Panc1 (cell line): ENCODE measurements around the gene NRBF2. TPM values are rescaled to one million over a fixed set of nuclear protein-coding genes. Genes with fewer than 3 reads are reported as not detected.

Source experiments
- ATAC-seq: fragments of 200-7000 bp; cut with Tn5 transposase; 2 replicates; pipeline ENCODE4 v1.9.1; 2020; ENCODE audit warnings: mild to moderate bottlenecking, moderate library complexity
- BruUV-seq: library from RNA; stranded (reverse); fragments of 400-500 nt; replicated peaks from 2 replicates; lab custom pipeline; 2021; lab: Mats Ljungman, UMichigan
- CTCF ChIA-PET: fragments of 300-600 bp; sonication (Branson Sonifier 250); formaldehyde crosslinking; loops from one replicate; lab custom pipeline; 2022; ENCODE audit warnings: antibody characterized with exemption; lab: Charles Lee
- POLR2A ChIA-PET: fragments of 300-600 bp; sonication (Branson Sonifier 250); formaldehyde crosslinking; loops from one replicate; lab custom pipeline; 2022; ENCODE audit warnings: antibody characterized with exemption; lab: Charles Lee
- DNase-seq: peaks from one replicate; pipeline ENCODE4 v3.0.0-alpha.2; 2010; ENCODE audit warnings: low read depth, low spot score
- H3K27ac ChIP-seq: 2 replicates; pipeline ENCODE4 v1.5.1; 2011; ENCODE audit warnings: mild to moderate bottlenecking, low read length, inconsistent platforms
- H3K27me3 ChIP-seq: fragments of 200-500 bp; sonication (Bioruptor generic); 2 replicates; pipeline ENCODE4 v1.6.0; 2014; ENCODE audit warnings: low read length, inconsistent platforms; ENCODE audit not compliant: control insufficient read depth, insufficient read depth
- H3K36me3 ChIP-seq: fragments of 200-500 bp; sonication (Bioruptor generic); 2 replicates; pipeline ENCODE4 v1.5.1; 2014; ENCODE audit warnings: inconsistent platforms, mild to moderate bottlenecking, low read length, moderate library complexity; ENCODE audit not compliant: control insufficient read depth, insufficient read depth
- H3K4me1 ChIP-seq: 2 replicates; pipeline ENCODE4 v1.5.1; 2011; ENCODE audit warnings: inconsistent platforms, mild to moderate bottlenecking, low read length, moderate library complexity; ENCODE audit not compliant: control insufficient read depth, insufficient read depth
- H3K4me3 ChIP-seq, 2 experiments: 2 replicates each; pipeline ENCODE4 v1.5.1; 2011 to 2012; ENCODE audit warnings: low read depth in 2 of 2, low read length in 2 of 2, mild to moderate bottlenecking in 2 of 2, inconsistent platforms in 1 of 2, moderate library complexity in 1 of 2
- H3K9me3 ChIP-seq: fragments of 200-500 bp; sonication (Bioruptor generic); 2 replicates; pipeline ENCODE4 v1.5.1; 2014; ENCODE audit warnings: low read depth, mild to moderate bottlenecking, inconsistent platforms, low read length, moderate library complexity; ENCODE audit not compliant: control insufficient read depth, insufficient read depth
- POLR2AphosphoS5 ChIP-seq: IDR thresholded peaks from 2 replicates; pipeline ENCODE4 v1.6.1; 2012; ENCODE audit warnings: mild to moderate bottlenecking, low read depth, low read length, moderate library complexity
- SIN3A ChIP-seq: IDR thresholded peaks from 2 replicates; pipeline ENCODE4 v1.6.1; 2012; ENCODE audit warnings: low read depth, mild to moderate bottlenecking, low read length, moderate library complexity, borderline replicate concordance; ENCODE audit not compliant: insufficient read depth
- TCF7L2 ChIP-seq: IDR thresholded peaks from 2 replicates; pipeline ENCODE4 v1.6.1; 2011; ENCODE audit warnings: mild to moderate bottlenecking, low read depth, low read length, inconsistent platforms
- in situ Hi-C: cut with HindIII; loops from 2 replicates; pipeline ENCODE4 v1.10.0; 2016; ENCODE audit warnings: low sequenced_read_pairs, low pct_unique_long_range_greater_than_20kb
- intact Hi-C: fragments of 100-400 bp; cut with micrococcal nuclease; formaldehyde crosslinking; loops from one replicate; pipeline ENCODE4 v1.10.0; 2022; ENCODE audit not compliant: unreplicated experiment
- total RNA-seq: library from RNA; stranded (reverse); gene quantifications from one replicate; pipeline ENCODE4 v1.2.1, GENCODE V29; 2021; ENCODE audit not compliant: unreplicated experiment
- TF ChIP-seq, protein P1 (sequence below): fragments of 450-650 bp; IDR thresholded peaks from 2 replicates; pipeline ENCODE4 v1.5.1; 2017; ENCODE audit warnings: mild to moderate bottlenecking
- TF ChIP-seq, protein P2 (sequence below), 2 experiments: IDR thresholded peaks; 2 replicates each; pipeline ENCODE4 v1.6.1; 2011 to 2012; ENCODE audit warnings: low read depth in 2 of 2, control low read depth in 1 of 2, low read length in 1 of 2, mild to moderate bottlenecking in 1 of 2, moderate library complexity in 1 of 2; ENCODE audit not compliant: insufficient read depth in 1 of 2

Gene NRBF2
- total RNA-seq, 1 experiment from 2014 or later: 25.7 TPM

DNA sequence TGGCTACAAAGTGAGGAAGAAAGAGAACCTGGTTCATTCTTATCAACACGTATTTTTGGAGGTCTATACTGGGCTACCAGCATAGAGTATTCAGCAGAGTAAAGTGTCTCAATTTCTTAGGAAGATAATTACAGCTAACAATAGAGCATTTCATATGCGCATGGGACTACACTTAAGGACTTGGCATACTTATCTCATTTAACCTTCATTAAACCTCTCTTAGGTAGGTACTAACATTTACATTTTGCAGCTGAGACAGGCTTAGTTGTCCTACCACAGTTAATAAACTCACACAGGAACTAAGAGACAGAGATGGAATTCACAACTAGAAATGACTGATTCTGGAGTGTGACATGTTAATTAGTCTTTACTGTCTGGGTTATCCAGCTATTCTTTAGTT is 66.6 kb downstream of the NRBF2 start:
- no peak for TF ChIP-seq SIN3A
- no peak for TF ChIP-seq POLR2AphosphoS5
- ChIA-PET CTCF (interaction anchor here (0.5 kb wide), 1 partner anchor 568 kb away, joined by 3 read pairs; no protein-coding TSS in a partner anchor), POLR2A (no interaction called here)
- no peak for DNase-seq
- H3K9me3 ChIP-seq: no peaks in the 10 kb centered on the region
- ATAC-seq: no peak
- intact Hi-C loops: no loop called here
- in situ Hi-C loops: loop anchor here (25.0 kb wide), 1 partner anchor 513 kb away; no protein-coding TSS in a partner anchor
- no peak overlapping the region for H3K4me3 ChIP-seq
- H3K27me3 ChIP-seq: no peaks in the 10 kb centered on the region
- no TSS peak for BruUV-seq
- no peak overlapping the region for H3K27ac ChIP-seq
- peaks cover 50% of the 10 kb centered on the region for H3K36me3 ChIP-seq
- H3K4me1 ChIP-seq: no peaks in the 10 kb centered on the region

GRCh38 chr10:63200431-63200830 is 67.3 kb downstream of the NRBF2 start:
- no peak overlapping the region for H3K27ac ChIP-seq
- no peak for TF ChIP-seq POLR2AphosphoS5
- no peak for TF ChIP-seq TCF7L2
- TF ChIP-seq, protein P1, sequence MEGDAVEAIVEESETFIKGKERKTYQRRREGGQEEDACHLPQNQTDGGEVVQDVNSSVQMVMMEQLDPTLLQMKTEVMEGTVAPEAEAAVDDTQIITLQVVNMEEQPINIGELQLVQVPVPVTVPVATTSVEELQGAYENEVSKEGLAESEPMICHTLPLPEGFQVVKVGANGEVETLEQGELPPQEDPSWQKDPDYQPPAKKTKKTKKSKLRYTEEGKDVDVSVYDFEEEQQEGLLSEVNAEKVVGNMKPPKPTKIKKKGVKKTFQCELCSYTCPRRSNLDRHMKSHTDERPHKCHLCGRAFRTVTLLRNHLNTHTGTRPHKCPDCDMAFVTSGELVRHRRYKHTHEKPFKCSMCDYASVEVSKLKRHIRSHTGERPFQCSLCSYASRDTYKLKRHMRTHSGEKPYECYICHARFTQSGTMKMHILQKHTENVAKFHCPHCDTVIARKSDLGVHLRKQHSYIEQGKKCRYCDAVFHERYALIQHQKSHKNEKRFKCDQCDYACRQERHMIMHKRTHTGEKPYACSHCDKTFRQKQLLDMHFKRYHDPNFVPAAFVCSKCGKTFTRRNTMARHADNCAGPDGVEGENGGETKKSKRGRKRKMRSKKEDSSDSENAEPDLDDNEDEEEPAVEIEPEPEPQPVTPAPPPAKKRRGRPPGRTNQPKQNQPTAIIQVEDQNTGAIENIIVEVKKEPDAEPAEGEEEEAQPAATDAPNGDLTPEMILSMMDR: no peak
- TF ChIP-seq, protein P2, sequence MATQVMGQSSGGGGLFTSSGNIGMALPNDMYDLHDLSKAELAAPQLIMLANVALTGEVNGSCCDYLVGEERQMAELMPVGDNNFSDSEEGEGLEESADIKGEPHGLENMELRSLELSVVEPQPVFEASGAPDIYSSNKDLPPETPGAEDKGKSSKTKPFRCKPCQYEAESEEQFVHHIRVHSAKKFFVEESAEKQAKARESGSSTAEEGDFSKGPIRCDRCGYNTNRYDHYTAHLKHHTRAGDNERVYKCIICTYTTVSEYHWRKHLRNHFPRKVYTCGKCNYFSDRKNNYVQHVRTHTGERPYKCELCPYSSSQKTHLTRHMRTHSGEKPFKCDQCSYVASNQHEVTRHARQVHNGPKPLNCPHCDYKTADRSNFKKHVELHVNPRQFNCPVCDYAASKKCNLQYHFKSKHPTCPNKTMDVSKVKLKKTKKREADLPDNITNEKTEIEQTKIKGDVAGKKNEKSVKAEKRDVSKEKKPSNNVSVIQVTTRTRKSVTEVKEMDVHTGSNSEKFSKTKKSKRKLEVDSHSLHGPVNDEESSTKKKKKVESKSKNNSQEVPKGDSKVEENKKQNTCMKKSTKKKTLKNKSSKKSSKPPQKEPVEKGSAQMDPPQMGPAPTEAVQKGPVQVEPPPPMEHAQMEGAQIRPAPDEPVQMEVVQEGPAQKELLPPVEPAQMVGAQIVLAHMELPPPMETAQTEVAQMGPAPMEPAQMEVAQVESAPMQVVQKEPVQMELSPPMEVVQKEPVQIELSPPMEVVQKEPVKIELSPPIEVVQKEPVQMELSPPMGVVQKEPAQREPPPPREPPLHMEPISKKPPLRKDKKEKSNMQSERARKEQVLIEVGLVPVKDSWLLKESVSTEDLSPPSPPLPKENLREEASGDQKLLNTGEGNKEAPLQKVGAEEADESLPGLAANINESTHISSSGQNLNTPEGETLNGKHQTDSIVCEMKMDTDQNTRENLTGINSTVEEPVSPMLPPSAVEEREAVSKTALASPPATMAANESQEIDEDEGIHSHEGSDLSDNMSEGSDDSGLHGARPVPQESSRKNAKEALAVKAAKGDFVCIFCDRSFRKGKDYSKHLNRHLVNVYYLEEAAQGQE (IDR thresholded peaks at IDR 0.05; ENCODE audit: insufficient read depth in 1 of 2, low read depth in 2 of 2, low read length in 1 of 2): no peak
- TF ChIP-seq SIN3A: no peak
- no peak overlapping the region for H3K4me3 ChIP-seq
- H3K9me3 ChIP-seq: no peaks in the 10 kb centered on the region
- DNase-seq (no peak), ATAC-seq (no peak)
- H3K4me1 ChIP-seq: no peaks in the 10 kb centered on the region
- intact Hi-C loops (no loop called here), in situ Hi-C loops (no loop called here)
- ChIA-PET CTCF (interaction anchor here (0.5 kb wide), 1 partner anchor 567 kb away, joined by 3 read pairs; no protein-coding TSS in a partner anchor), POLR2A (interaction anchor here (0.6 kb wide), 1 partner anchor 21 kb away, joined by 4 read pairs; no protein-coding TSS in a partner anchor)
- no peaks in the 10 kb centered on the region for H3K27me3 ChIP-seq
- peaks cover 51% of the 10 kb centered on the region for H3K36me3 ChIP-seq
- BruUV-seq: no TSS peak

DNA sequence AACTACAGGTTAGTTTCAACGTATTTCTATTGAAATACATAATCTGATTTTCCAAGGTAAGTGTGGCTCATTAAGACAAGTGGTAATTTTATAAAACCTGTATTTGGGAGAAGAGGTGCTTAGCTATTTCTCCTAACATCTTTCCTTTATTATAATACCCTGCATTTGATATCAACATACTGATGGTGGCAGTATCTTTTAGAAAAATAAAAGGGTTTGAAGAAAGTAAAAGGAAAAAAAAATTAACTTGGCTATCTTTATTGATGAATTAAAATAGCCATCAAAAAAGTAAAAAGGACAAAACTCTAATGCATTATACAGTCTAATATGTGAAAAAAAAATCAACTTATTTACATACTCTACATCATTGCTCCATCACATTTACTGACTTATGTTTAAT is 68.0 kb downstream of the NRBF2 start:
- CTCF ChIA-PET: no interaction called here
- no peaks in the 10 kb centered on the region for H3K9me3 ChIP-seq
- in situ Hi-C loops: no loop called here
- BruUV-seq: no TSS peak
- no peak overlapping the region for H3K4me3 ChIP-seq
- POLR2A ChIA-PET: interaction anchor here (0.6 kb wide), 1 partner anchor 20 kb away, joined by 4 read pairs; no protein-coding TSS in a partner anchor
- H3K4me1 ChIP-seq: no peaks in the 10 kb centered on the region
- H3K27me3 ChIP-seq: no peaks in the 10 kb centered on the region
- ATAC-seq (no peak), DNase-seq (no peak)
- H3K27ac ChIP-seq: no peak overlapping the region
- TF ChIP-seq TCF7L2 (no peak), SIN3A (no peak), POLR2AphosphoS5 (no peak)
- TF ChIP-seq, protein P1: no peak
- TF ChIP-seq, protein P2 (IDR thresholded peaks at IDR 0.05; ENCODE audit: insufficient read depth in 1 of 2, low read depth in 2 of 2, low read length in 1 of 2): no peak
- peaks cover 55% of the 10 kb centered on the region for H3K36me3 ChIP-seq
- intact Hi-C loops: no loop called here
